T-cell (primary cell): ENCODE measurements around the gene LCA5L. TPM values are rescaled to one million over a fixed set of nuclear protein-coding genes. Genes with fewer than 3 reads are reported as not detected.
"Not testable (repeated sequence)": the region's sequence is repeated elsewhere in the genome, so short reads cannot be mapped to it uniquely, and the experiment has no call there.

Source experiments
- ATAC-seq, 4 experiments: fragments of 200-7000 bp in 3 of 4; fragments of 150-1000 bp in 1 of 4; cut with Tn5 transposase; replicated peaks in 1 of 4; 1 replicate in 3 of 4; 2 replicates in 1 of 4; pipeline ENCODE4 v1.10.0; 2021; ENCODE audit warnings: moderate library complexity in 3 of 4, mild to moderate bottlenecking in 2 of 4, moderate number of reproducible peaks in 1 of 4
- CTCF ChIA-PET, 2 donors: fragments of 300-600 bp; sonication (Branson Sonifier 250); formaldehyde crosslinking; loops; one replicate each; lab custom pipeline; 2022; ENCODE audit warnings: antibody characterized with exemption in 2 of 2; lab: Charles Lee
- POLR2A ChIA-PET, 2 donors: fragments of 300-600 bp; sonication (Branson Sonifier 250); formaldehyde crosslinking; loops; one replicate each; lab custom pipeline; 2022; ENCODE audit warnings: antibody characterized with exemption in 2 of 2; lab: Charles Lee
- DNase-seq, 35 experiments: peaks; one replicate each; pipeline versions ENCODE4 v3.0.0 to v3.0.0-alpha.2; 2013 to 2023
- H3K27ac ChIP-seq: one replicate; pipeline ENCODE4 v1.5.1; 2013; ENCODE audit warnings: low read length
- H3K27me3 ChIP-seq, 2 experiments: replicated peaks in 1 of 2; 1 replicate in 1 of 2; 2 replicates in 1 of 2; pipeline versions ENCODE4 v1.6.1 to v1.7.0; 2013; ENCODE audit warnings: low read length in 1 of 2, mixed read lengths in 1 of 2; ENCODE audit not compliant: control insufficient read depth in 2 of 2, insufficient read depth in 2 of 2; ENCODE audit errors: extremely low read depth in 1 of 2
- H3K36me3 ChIP-seq, 2 donors: 1 replicate in 1 of 2; 2 replicates in 1 of 2; pipeline versions ENCODE4 v1.6.1 to v1.7.0; 2013; ENCODE audit warnings: low read length in 1 of 2; ENCODE audit not compliant: control insufficient read depth in 2 of 2, insufficient read depth in 1 of 2; ENCODE audit errors: extremely low read depth in 1 of 2
- H3K4me1 ChIP-seq, 2 experiments: 1 replicate in 1 of 2; 2 replicates in 1 of 2; pipeline versions ENCODE4 v1.6.1 to v1.7.0; 2013; ENCODE audit warnings: low read length in 2 of 2, mixed read lengths in 1 of 2; ENCODE audit not compliant: insufficient read depth in 2 of 2, control insufficient read depth in 1 of 2; ENCODE audit errors: extremely low read depth in 1 of 2
- H3K4me3 ChIP-seq, 2 donors: 1 replicate in 1 of 2; 2 replicates in 1 of 2; pipeline versions ENCODE4 v1.5.1 to v1.7.0; 2013; ENCODE audit warnings: mild to moderate bottlenecking in 2 of 2, low read length in 1 of 2, moderate library complexity in 1 of 2; ENCODE audit not compliant: control insufficient read depth in 1 of 2; ENCODE audit errors: extremely low read depth in 1 of 2
- H3K9me3 ChIP-seq: 2 replicates; pipeline ENCODE4 v1.7.0; 2013
- H3K27ac Mint-ChIP-seq, 2 donors: one replicate each; pipeline ENCODE4 v1.8.0; 2020 to 2021; ENCODE audit warnings: mild to moderate bottlenecking in 2 of 2, mixed read lengths in 2 of 2
- H3K27me3 Mint-ChIP-seq, 2 donors: one replicate each; pipeline ENCODE4 v1.8.0; 2021 to 2022; ENCODE audit warnings: mixed read lengths in 2 of 2
- H3K36me3 Mint-ChIP-seq: one replicate; pipeline ENCODE4 v1.8.0; 2021; ENCODE audit warnings: mixed read lengths
- H3K4me1 Mint-ChIP-seq, 3 donors: one replicate each; pipeline ENCODE4 v1.8.0; 2020 to 2022; ENCODE audit warnings: mixed read lengths in 3 of 3, mild to moderate bottlenecking in 1 of 3
- H3K4me3 Mint-ChIP-seq, 3 donors: one replicate each; pipeline ENCODE4 v1.8.0; 2020 to 2022; ENCODE audit warnings: mild to moderate bottlenecking in 3 of 3, mixed read lengths in 3 of 3, moderate library complexity in 3 of 3
- H3K9me3 Mint-ChIP-seq, 3 donors: one replicate each; pipeline ENCODE4 v1.8.0; 2020 to 2022; ENCODE audit warnings: mixed read lengths in 3 of 3
- WGBS: methylation state at CpG from one replicate; pipeline ENCODE4 v1.1.5; 2013; ENCODE audit warnings: missing lambda C conversion rate; ENCODE audit not compliant: insufficient coverage; 5-methylcytosine and 5-hydroxymethylcytosine counted together
- total RNA-seq, 35 experiments: library from RNA in 6 of 35; stranded (reverse) in 6 of 35; fragments of 120-200 nt in 1 of 35; gene quantifications; one replicate each; pipeline versions ENCODE4 v1.2.1 to v1.2.4 and lab custom pipeline; 2013 to 2026

Gene LCA5L
- total RNA-seq, 5 donors from 2014 or later (not counting 1 experiment from before 2014, with no cell fraction given), result 0.23 to 0.60 (median 0.44) TPM; not detected in 1

DNA sequence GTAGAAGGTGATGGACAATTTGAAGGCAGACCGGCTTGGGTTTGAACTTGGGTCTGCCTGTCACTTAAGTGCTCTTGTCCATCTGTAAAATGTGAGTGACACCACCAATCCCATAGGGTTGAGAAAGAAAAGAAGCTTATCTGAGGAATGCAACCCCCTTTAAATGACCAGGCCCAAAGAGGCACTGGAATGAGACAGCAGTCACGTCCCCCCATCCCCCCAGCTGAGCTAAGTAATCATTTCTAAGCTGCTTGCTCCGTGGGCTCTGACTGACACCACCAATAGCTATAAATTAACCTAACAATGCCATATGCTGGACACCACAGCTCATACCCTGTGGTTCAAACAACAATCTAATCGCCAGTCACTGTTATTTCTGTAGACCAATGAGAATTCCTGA, 15.1 kb downstream of the LCA5L start:
- CTCF ChIA-PET, result interaction anchor here in 1 of 2 donors (0.5 kb wide), 1 partner anchor 226 kb away, joined by 3 read pairs; no protein-coding TSS in a partner anchor
- 93% methylated on average over 3 of the region's 4 CpGs for WGBS

DNA sequence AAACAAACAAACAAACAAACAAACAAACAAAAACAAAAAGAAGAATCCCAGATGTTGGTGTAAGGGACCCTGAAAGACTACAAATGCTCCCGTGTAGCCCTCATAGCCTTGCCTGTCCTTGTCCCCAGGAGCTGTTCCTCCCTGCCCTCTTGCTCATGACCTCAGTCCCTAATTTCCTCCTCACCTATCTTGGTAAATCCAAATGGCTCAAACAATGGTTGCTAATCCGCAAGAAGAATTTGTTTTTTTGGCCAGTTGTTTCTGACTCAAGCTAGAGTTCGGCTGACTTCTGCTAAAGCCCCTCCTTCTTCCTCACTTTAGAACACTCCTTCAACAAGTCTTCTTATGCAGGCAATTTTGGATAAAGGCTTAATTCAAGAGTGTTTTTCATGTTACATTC, 15.6 kb downstream of the LCA5L start:
- Histone ChIP-seq H3K36me3 (no peaks in the 10 kb centered on the region), H3K4me3 (no peak overlapping the region), H3K27me3 (peaks cover 0 to 5% of the 10 kb centered on the region in 2 experiments), H3K27ac (no peak overlapping the region), H3K9me3 (no peaks in the 10 kb centered on the region), H3K4me1 (no peaks in the 10 kb centered on the region)
- ATAC-seq (no peak), DNase-seq (no peak)
- no peaks in the 10 kb centered on the region for H3K4me1 Mint-ChIP-seq
- no peaks in the 10 kb centered on the region for H3K36me3 Mint-ChIP-seq
- H3K27ac Mint-ChIP-seq, result no peak overlapping the region
- WGBS, result 95% methylated on average over 2 of the region's 3 CpGs
- CTCF ChIA-PET, result interaction anchor here in 1 of 2 donors (0.5 kb wide), 1 partner anchor 225 kb away, joined by 3 read pairs; no protein-coding TSS in a partner anchor
- peaks cover 5 to 8% of the 10 kb centered on the region in 2 donors for H3K27me3 Mint-ChIP-seq
- no peaks in the 10 kb centered on the region for H3K9me3 Mint-ChIP-seq
- no peak overlapping the region for H3K4me3 Mint-ChIP-seq
- POLR2A ChIA-PET, result no interaction called here

More for the DNA sequence above, 15.1 kb downstream of the LCA5L start:
- Histone ChIP-seq H3K36me3 (no peaks in the 10 kb centered on the region), H3K4me3 (no peak overlapping the region), H3K4me1 (no peaks in the 10 kb centered on the region), H3K27me3 (peaks cover 0 to 5% of the 10 kb centered on the region in 2 experiments), H3K9me3 (no peaks in the 10 kb centered on the region), H3K27ac (no peak overlapping the region)
- ATAC-seq (no peak), DNase-seq (no peak)
- POLR2A ChIA-PET, result no interaction called here
- Mint-ChIP-seq H3K27me3 (peaks cover 5 to 8% of the 10 kb centered on the region in 2 donors), H3K36me3 (no peaks in the 10 kb centered on the region), H3K27ac (no peak overlapping the region), H3K4me1 (no peaks in the 10 kb centered on the region), H3K9me3 (no peaks in the 10 kb centered on the region), H3K4me3 (no peak overlapping the region)

DNA sequence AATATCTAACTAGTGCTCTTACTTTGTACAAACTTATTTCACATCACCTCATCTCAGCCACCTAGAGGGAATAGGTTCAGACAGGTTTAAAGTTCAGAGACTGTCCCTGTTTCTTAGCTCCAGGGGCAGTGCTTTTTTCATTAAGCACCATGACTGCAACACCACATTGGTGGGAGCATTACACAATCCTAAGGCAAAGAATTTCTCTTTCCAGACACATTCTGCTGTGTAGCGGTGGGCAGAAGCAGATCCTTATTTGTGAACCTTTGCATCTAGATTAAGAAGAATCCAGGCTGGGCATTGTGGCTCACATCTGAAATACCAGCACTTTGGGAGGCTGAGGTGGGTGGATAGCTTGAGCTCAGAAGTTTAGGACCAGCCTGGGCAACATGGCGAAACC, 16.1 kb downstream of the LCA5L start:
- Histone ChIP-seq H3K9me3 (no peaks in the 10 kb centered on the region), H3K36me3 (no peaks in the 10 kb centered on the region), H3K27me3 (peaks cover 0 to 5% of the 10 kb centered on the region in 2 experiments), H3K4me3 (no peak overlapping the region), H3K4me1 (no peaks in the 10 kb centered on the region), H3K27ac (no peak overlapping the region)
- WGBS, result no CpG with 5 or more reads among the region's 2 CpGs
- no peaks in the 10 kb centered on the region for H3K36me3 Mint-ChIP-seq
- H3K9me3 Mint-ChIP-seq, result no peaks in the 10 kb centered on the region
- POLR2A ChIA-PET, result no interaction called here
- no peak for DNase-seq
- no peak overlapping the region for H3K4me3 Mint-ChIP-seq
- ATAC-seq, result no peak
- H3K27ac Mint-ChIP-seq, result no peak overlapping the region
- H3K4me1 Mint-ChIP-seq, result no peaks in the 10 kb centered on the region
- CTCF ChIA-PET, result no interaction called here
- peaks cover 5 to 8% of the 10 kb centered on the region in 2 donors for H3K27me3 Mint-ChIP-seq

DNA sequence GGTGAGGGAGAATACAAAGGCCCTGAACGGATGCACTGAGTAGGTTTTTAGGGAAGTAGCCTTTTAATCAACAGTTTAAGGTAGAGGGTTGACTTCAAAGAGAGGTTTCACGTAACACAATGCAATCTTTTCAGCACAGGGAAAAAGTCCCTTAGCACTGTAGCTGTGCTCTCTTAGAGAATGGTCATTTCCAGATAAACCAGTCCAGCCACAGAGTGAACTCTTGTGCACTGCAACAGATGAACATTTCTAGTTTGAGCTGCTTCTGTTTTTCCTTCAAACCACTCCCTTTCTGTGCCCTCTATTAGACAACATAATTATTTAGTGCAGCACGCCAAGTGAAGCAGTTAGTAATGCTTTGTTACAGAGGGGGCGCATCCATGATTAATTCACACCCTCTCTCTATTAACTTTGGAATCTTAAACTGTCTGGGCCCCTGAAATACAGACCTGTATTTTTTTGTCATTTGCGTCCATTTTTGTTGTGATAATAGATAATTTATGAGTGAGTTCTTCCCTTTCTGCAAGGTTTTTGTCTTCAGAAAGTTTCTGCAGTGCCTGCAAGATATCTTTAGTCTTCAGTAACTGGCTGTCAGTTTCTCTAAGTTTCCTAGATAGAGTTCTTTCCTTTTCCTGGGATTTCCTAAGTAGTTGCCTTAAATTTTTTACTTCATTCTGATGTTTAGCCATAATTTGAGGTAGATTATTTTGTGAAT, 22.9 kb downstream of the LCA5L start:
- no peak for ATAC-seq
- Mint-ChIP-seq H3K27ac (no peak overlapping the region), H3K9me3 (no peaks in the 10 kb centered on the region), H3K4me3 (no peak overlapping the region), H3K27me3 (no peaks in the 10 kb centered on the region), H3K4me1 (no peaks in the 10 kb centered on the region), H3K36me3 (no peaks in the 10 kb centered on the region)
- 80% methylated on average over 1 of the region's 5 CpGs for WGBS
- no peak for DNase-seq
- peaks cover 0 to 2% of the 10 kb centered on the region in 2 experiments for H3K27me3 ChIP-seq
- POLR2A ChIA-PET, result no interaction called here
- no peak overlapping the region for H3K4me3 ChIP-seq
- no peak overlapping the region for H3K27ac ChIP-seq
- CTCF ChIA-PET, result interaction anchor here in 1 of 2 donors (0.6 kb wide), 1 partner anchor 18 kb away, joined by 5 read pairs; no protein-coding TSS in a partner anchor
- no peaks in the 10 kb centered on the region for H3K4me1 ChIP-seq
- no peaks in the 10 kb centered on the region for H3K36me3 ChIP-seq
- no peaks in the 10 kb centered on the region for H3K9me3 ChIP-seq

DNA sequence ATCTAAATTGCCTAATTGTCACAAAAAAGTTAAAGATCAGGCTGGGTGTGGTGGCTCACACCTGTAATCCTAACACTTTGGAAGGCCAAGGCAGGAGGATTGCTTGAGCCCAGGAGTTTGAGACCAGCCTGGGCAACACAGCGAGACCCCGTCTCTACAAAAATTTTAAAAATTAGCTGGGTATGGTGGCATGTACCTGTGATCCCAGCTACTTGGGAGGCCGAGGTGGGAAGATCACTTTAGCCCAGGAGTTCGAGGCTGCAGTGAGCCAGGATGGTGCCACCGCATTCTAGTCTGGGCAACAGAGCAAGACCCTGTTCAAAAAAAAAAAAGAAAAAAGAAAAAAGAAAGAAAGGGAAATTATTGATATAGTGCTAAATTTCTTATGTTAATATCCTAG, 26.4 kb downstream of the LCA5L start:
- H3K36me3 Mint-ChIP-seq, DNase-seq, POLR2A ChIA-PET, ATAC-seq, H3K9me3 ChIP-seq, H3K4me1 ChIP-seq, CTCF ChIA-PET, H3K36me3 ChIP-seq, H3K4me3 ChIP-seq, H3K4me1 Mint-ChIP-seq, H3K27me3 ChIP-seq, H3K27ac Mint-ChIP-seq, H3K9me3 Mint-ChIP-seq, H3K4me3 Mint-ChIP-seq, H3K27ac ChIP-seq, H3K27me3 Mint-ChIP-seq: not testable (repeated sequence)
- 100% methylated on average over 2 of the region's 5 CpGs for WGBS

DNA sequence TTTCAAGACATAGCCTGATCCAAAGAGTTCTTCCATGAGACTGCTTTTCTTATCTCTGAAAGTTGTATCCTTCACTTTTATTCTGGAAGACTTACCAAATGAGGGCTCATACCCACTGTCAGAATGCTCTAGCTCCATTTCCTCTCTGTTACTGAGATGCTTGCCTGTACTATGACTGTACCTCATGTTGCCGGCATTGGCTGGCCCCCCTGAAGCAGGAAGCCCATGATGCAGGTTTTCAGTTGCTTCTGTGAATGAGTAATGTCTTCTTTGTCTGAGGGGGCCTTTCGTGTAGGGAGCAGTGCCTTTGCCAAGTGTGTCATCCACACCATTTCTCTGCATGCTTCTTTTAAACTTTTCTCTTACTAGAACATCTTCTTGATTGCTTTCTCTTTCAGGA, 39.5 kb downstream of the LCA5L start:
- no peaks in the 10 kb centered on the region for H3K27me3 Mint-ChIP-seq
- peaks cover 44% of the 10 kb centered on the region for H3K36me3 Mint-ChIP-seq
- WGBS, result no CpG with 5 or more reads among the region's 2 CpGs
- H3K9me3 ChIP-seq, result no peaks in the 10 kb centered on the region
- H3K27me3 ChIP-seq, result no peaks in the 10 kb centered on the region
- no peaks in the 10 kb centered on the region for H3K4me1 ChIP-seq
- no peaks in the 10 kb centered on the region for H3K4me1 Mint-ChIP-seq
- H3K27ac Mint-ChIP-seq, result no peak overlapping the region
- H3K4me3 ChIP-seq, result no peak overlapping the region
- peaks cover 10 to 14% of the 10 kb centered on the region in 2 donors for H3K36me3 ChIP-seq
- no peak overlapping the region for H3K27ac ChIP-seq
- DNase-seq, result no peak
- POLR2A ChIA-PET, result no interaction called here
- peaks cover 0 to 6% (median 0%) of the 10 kb centered on the region in 3 donors for H3K9me3 Mint-ChIP-seq
- H3K4me3 Mint-ChIP-seq, result no peak overlapping the region
- CTCF ChIA-PET, result no interaction called here
- ATAC-seq, result no peak
